ENCODE results near the gene CRKL. TPM values are rescaled to one million over a fixed set of nuclear protein-coding genes. Genes with fewer than 3 reads are reported as not detected.

CRKL gene
- 10 to 100 TPM; 91.0 to 92.9 TPM for total RNA-seq

GRCh38 chr22:20916916-20917810, at the start of gene CRKL:
Gene CRKL (plus strand): TSS chr22:20917407. CDS start chr22:20917935, 528 bp downstream.
- H3K4me1 Mint-ChIP-seq, result peaks cover 24% of the 10 kb centered on the region
- POLR2A ChIA-PET, result interaction anchor here (0.6 to 1.3 kb wide), 5 partner anchors 9 to 107 kb away, joined by 3 to 7 read pairs (median 3); no protein-coding TSS in a partner anchor
- peak; percentile 96 for DNase-seq
- H3K27ac Mint-ChIP-seq, result peak within 1 kb of the TSS; percentile 90
- peak; percentile 99 for ATAC-seq (ENCODE audit: low read depth)
- H3K36me3 Mint-ChIP-seq, result peaks cover 16% of the 10 kb centered on the region
- peak within 1 kb of the TSS; percentile 92 for H3K4me3 Mint-ChIP-seq
- H3K9me3 Mint-ChIP-seq, result no peaks in the 10 kb centered on the region
- H3K27me3 Mint-ChIP-seq, result no peaks in the 10 kb centered on the region

- Mint-ChIP-seq H3K27ac (peak overlapping the region; percentile 70), H3K36me3 (peaks cover 8% of the 10 kb centered on the region), H3K4me3 (no peak overlapping the region), H3K9me3 (no peaks in the 10 kb centered on the region), H3K27me3 (no peaks in the 10 kb centered on the region), H3K4me1 (peaks cover 21% of the 10 kb centered on the region)
- DNase-seq (no peak), ATAC-seq (ENCODE audit: low read depth) (no peak)
- POLR2A ChIA-PET, result interaction anchor here (1.0 kb wide), 1 partner anchor 10 kb away, joined by 3 read pairs; no protein-coding TSS in a partner anchor
Measured at GRCh38 chr22:20868025-20868962, 48.9 kb upstream of the CRKL start.

- Mint-ChIP-seq H3K4me3 (no peak overlapping the region), H3K4me1 (peaks cover 16% of the 10 kb centered on the region), H3K27ac (no peak overlapping the region), H3K27me3 (no peaks in the 10 kb centered on the region), H3K36me3 (peaks cover 8% of the 10 kb centered on the region), H3K9me3 (no peaks in the 10 kb centered on the region)
- DNase-seq, result no peak
- ATAC-seq (ENCODE audit: low read depth), result no peak
- POLR2A ChIA-PET, result no interaction called here
Measured at GRCh38 chr22:20869234-20869633, 48.0 kb upstream of the CRKL start.

GRCh38 chr22:20873214-20873613, 44.0 kb upstream of the CRKL start:
- H3K36me3 Mint-ChIP-seq, result peaks cover 9% of the 10 kb centered on the region
- H3K4me1 Mint-ChIP-seq, result peaks cover 2% of the 10 kb centered on the region
- DNase-seq (no peak), ATAC-seq (ENCODE audit: low read depth) (no peak)
- H3K27ac Mint-ChIP-seq, result no peak overlapping the region
- H3K4me3 Mint-ChIP-seq, result no peak overlapping the region
- H3K9me3 Mint-ChIP-seq, result no peaks in the 10 kb centered on the region
- no peaks in the 10 kb centered on the region for H3K27me3 Mint-ChIP-seq
- POLR2A ChIA-PET, result no interaction called here

- ATAC-seq (ENCODE audit: low read depth), result no peak
- no peak for DNase-seq
- H3K27me3 Mint-ChIP-seq, result no peaks in the 10 kb centered on the region
- H3K4me3 Mint-ChIP-seq, result no peak overlapping the region
- peaks cover 6% of the 10 kb centered on the region for H3K36me3 Mint-ChIP-seq
- no peaks in the 10 kb centered on the region for H3K9me3 Mint-ChIP-seq
- no peaks in the 10 kb centered on the region for H3K4me1 Mint-ChIP-seq
- H3K27ac Mint-ChIP-seq, result no peak overlapping the region
- POLR2A ChIA-PET, result no interaction called here
Measured at GRCh38 chr22:20875296-20875695, 41.9 kb upstream of the CRKL start.

- Mint-ChIP-seq H3K9me3 (no peaks in the 10 kb centered on the region), H3K4me1 (no peaks in the 10 kb centered on the region), H3K36me3 (peaks cover 9% of the 10 kb centered on the region), H3K27ac (no peak overlapping the region), H3K27me3 (no peaks in the 10 kb centered on the region), H3K4me3 (no peak overlapping the region)
- POLR2A ChIA-PET, result no interaction called here
- no peak for DNase-seq
- no peak for ATAC-seq (ENCODE audit: low read depth)
Measured at GRCh38 chr22:20877715-20878114, 39.5 kb upstream of the CRKL start.

- ATAC-seq (ENCODE audit: low read depth) (no peak), DNase-seq (no peak)
- H3K9me3 Mint-ChIP-seq, result no peaks in the 10 kb centered on the region
- peaks cover 10% of the 10 kb centered on the region for H3K36me3 Mint-ChIP-seq
- no peak overlapping the region for H3K27ac Mint-ChIP-seq
- POLR2A ChIA-PET, result interaction anchor here (0.6 kb wide), 1 partner anchor 27 kb away, joined by 6 read pairs; no protein-coding TSS in a partner anchor
- H3K27me3 Mint-ChIP-seq, result no peaks in the 10 kb centered on the region
- H3K4me3 Mint-ChIP-seq, result no peak overlapping the region
- H3K4me1 Mint-ChIP-seq, result peaks cover 1% of the 10 kb centered on the region
Measured at GRCh38 chr22:20881231-20881630, 36.0 kb upstream of the CRKL start.

- peaks cover 1% of the 10 kb centered on the region for H3K4me1 Mint-ChIP-seq
- H3K27ac Mint-ChIP-seq, result no peak overlapping the region
- ATAC-seq (ENCODE audit: low read depth) (no peak), DNase-seq (no peak)
- no peaks in the 10 kb centered on the region for H3K9me3 Mint-ChIP-seq
- POLR2A ChIA-PET, result no interaction called here
- peaks cover 10% of the 10 kb centered on the region for H3K36me3 Mint-ChIP-seq
- H3K27me3 Mint-ChIP-seq, result no peaks in the 10 kb centered on the region
- H3K4me3 Mint-ChIP-seq, result no peak overlapping the region
Measured at GRCh38 chr22:20881869-20882815, 35.1 kb upstream of the CRKL start.

GRCh38 chr22:20882855-20883254, 34.4 kb upstream of the CRKL start:
- no peak for ATAC-seq (ENCODE audit: low read depth)
- H3K27me3 Mint-ChIP-seq, result no peaks in the 10 kb centered on the region
- no peak for DNase-seq
- H3K9me3 Mint-ChIP-seq, result no peaks in the 10 kb centered on the region
- peaks cover 15% of the 10 kb centered on the region for H3K36me3 Mint-ChIP-seq
- H3K4me1 Mint-ChIP-seq, result peaks cover 1% of the 10 kb centered on the region
- H3K27ac Mint-ChIP-seq, result no peak overlapping the region
- POLR2A ChIA-PET, result no interaction called here
- H3K4me3 Mint-ChIP-seq, result no peak overlapping the region

GRCh38 chr22:20884454-20884853, 32.8 kb upstream of the CRKL start:
- H3K27me3 Mint-ChIP-seq, result no peaks in the 10 kb centered on the region
- DNase-seq (no peak), ATAC-seq (ENCODE audit: low read depth) (no peak)
- H3K4me3 Mint-ChIP-seq, result no peak overlapping the region
- H3K9me3 Mint-ChIP-seq, result no peaks in the 10 kb centered on the region
- H3K4me1 Mint-ChIP-seq, result peaks cover 1% of the 10 kb centered on the region
- H3K36me3 Mint-ChIP-seq, result peaks cover 22% of the 10 kb centered on the region
- H3K27ac Mint-ChIP-seq, result peak overlapping the region; percentile 28
- POLR2A ChIA-PET, result no interaction called here

- DNase-seq (no peak), ATAC-seq (ENCODE audit: low read depth) (no peak)
- no peaks in the 10 kb centered on the region for H3K27me3 Mint-ChIP-seq
- H3K27ac Mint-ChIP-seq, result no peak overlapping the region
- H3K36me3 Mint-ChIP-seq, result peaks cover 24% of the 10 kb centered on the region
- POLR2A ChIA-PET, result interaction anchor here (0.5 kb wide), 2 partner anchors 24 to 68 kb away, joined by 3 to 6 read pairs; no protein-coding TSS in a partner anchor
- H3K9me3 Mint-ChIP-seq, result no peaks in the 10 kb centered on the region
- no peak overlapping the region for H3K4me3 Mint-ChIP-seq
- H3K4me1 Mint-ChIP-seq, result peaks cover 1% of the 10 kb centered on the region
Measured at GRCh38 chr22:20885017-20885556, 32.1 kb upstream of the CRKL start.

- no peak overlapping the region for H3K4me3 Mint-ChIP-seq
- peak; percentile 67 for ATAC-seq (ENCODE audit: low read depth)
- H3K4me1 Mint-ChIP-seq, result peaks cover 1% of the 10 kb centered on the region
- no peak overlapping the region for H3K27ac Mint-ChIP-seq
- POLR2A ChIA-PET, result interaction anchor here (0.5 kb wide), 1 partner anchor 68 kb away, joined by 6 read pairs; no protein-coding TSS in a partner anchor
- no peaks in the 10 kb centered on the region for H3K9me3 Mint-ChIP-seq
- H3K36me3 Mint-ChIP-seq, result peaks cover 21% of the 10 kb centered on the region
- H3K27me3 Mint-ChIP-seq, result no peaks in the 10 kb centered on the region
- peak; percentile 58 for DNase-seq
Measured at GRCh38 chr22:20885557-20886323, 31.5 kb upstream of the CRKL start.
